OCI-LY1 (cell line): ENCODE measurements around the gene TRAPPC12.

Experiments
- H2AFZ ChIP-seq: fragments of 200-600 bp; sonication (generic), shearing (Covaris generic); 2 replicates; pipeline ENCODE4 v1.6.0; 2014; ENCODE audit warnings: antibody characterized with exemption, mild to moderate bottlenecking, low read length
- H3F3A ChIP-seq: fragments of 200-600 bp; sonication (generic), shearing (Covaris generic); 2 replicates; pipeline ENCODE4 v1.6.0; 2014; ENCODE audit warnings: mild to moderate bottlenecking, antibody characterized with exemption, low read length, moderate library complexity; ENCODE audit not compliant: insufficient read depth
- H3K27ac ChIP-seq: fragments of 200-600 bp; sonication (generic); 2 replicates; pipeline ENCODE4 v1.5.1; 2014; ENCODE audit warnings: low read length, mixed run types, mild to moderate bottlenecking, low read depth; ENCODE audit not compliant: poor library complexity, severe bottlenecking
- H3K27me3 ChIP-seq: fragments of 200-600 bp; sonication (generic); 2 replicates; pipeline ENCODE4 v1.6.0; 2014; ENCODE audit warnings: antibody characterized with exemption, mild to moderate bottlenecking, low read length, moderate library complexity; ENCODE audit not compliant: insufficient read depth
- H3K36me3 ChIP-seq: fragments of 200-600 bp; sonication (generic); 2 replicates; pipeline ENCODE4 v1.6.1; 2014; ENCODE audit warnings: mild to moderate bottlenecking, antibody characterized with exemption, low read length, moderate library complexity, mixed read lengths; ENCODE audit not compliant: insufficient read depth
- H3K4me1 ChIP-seq: fragments of 200-600 bp; sonication (generic); 2 replicates; pipeline ENCODE4 v1.5.1; 2014; ENCODE audit warnings: mild to moderate bottlenecking, low read length, moderate library complexity; ENCODE audit not compliant: insufficient read depth, severe bottlenecking
- H3K4me2 ChIP-seq: fragments of 200-600 bp; sonication (generic), shearing (Covaris generic); 2 replicates; pipeline ENCODE4 v1.6.1; 2014; ENCODE audit warnings: low read length
- H3K4me3 ChIP-seq: fragments of 200-600 bp; sonication (generic); 2 replicates; pipeline ENCODE4 v1.5.1; 2014; ENCODE audit warnings: low read length, low read depth, mild to moderate bottlenecking, mixed read lengths; ENCODE audit not compliant: poor library complexity, severe bottlenecking
- H3K79me2 ChIP-seq: fragments of 200-600 bp; shearing (Covaris generic); 2 replicates; pipeline ENCODE4 v1.6.1; 2016; ENCODE audit warnings: mixed run types, low read length, mixed read lengths; ENCODE audit not compliant: insufficient read depth
- H3K9ac ChIP-seq: fragments of 200-600 bp; sonication (generic), shearing (Covaris generic); 2 replicates; pipeline ENCODE4 v1.6.1; 2014; ENCODE audit warnings: mild to moderate bottlenecking, low read length, mixed read lengths
- H3K9me2 ChIP-seq: fragments of 200-600 bp; sonication (generic), shearing (Covaris generic); 2 replicates; pipeline ENCODE4 v1.6.1; 2014; ENCODE audit warnings: low read depth, mild to moderate bottlenecking, low read length, mixed read lengths
- H3K9me3 ChIP-seq: fragments of 200-600 bp; shearing (Covaris generic); 2 replicates; pipeline ENCODE4 v1.6.1; 2014; ENCODE audit warnings: low read length, mixed read lengths
- H4K20me1 ChIP-seq: fragments of 200-600 bp; sonication (generic), shearing (Covaris generic); 2 replicates; pipeline ENCODE4 v1.6.0; 2016; ENCODE audit warnings: mild to moderate bottlenecking, low read length; ENCODE audit not compliant: insufficient read depth
- EZH2 ChIP-seq: fragments of 200-600 bp; sonication (generic), shearing (Covaris generic); IDR thresholded peaks from 2 replicates; pipeline ENCODE4 v1.8.0; 2017; ENCODE audit warnings: borderline replicate concordance, mixed run types, mild to moderate bottlenecking, antibody characterized with exemption, low read length, moderate library complexity, mixed read lengths
- TF ChIP-seq, protein P1 (sequence below): fragments of 200-600 bp; sonication (generic), shearing (Covaris generic); IDR thresholded peaks from 2 replicates; pipeline ENCODE4 v1.5.1; 2017; ENCODE audit warnings: mild to moderate bottlenecking, antibody characterized with exemption, low read length, moderate library complexity, mixed read lengths

TRAPPC12 gene

DNA sequence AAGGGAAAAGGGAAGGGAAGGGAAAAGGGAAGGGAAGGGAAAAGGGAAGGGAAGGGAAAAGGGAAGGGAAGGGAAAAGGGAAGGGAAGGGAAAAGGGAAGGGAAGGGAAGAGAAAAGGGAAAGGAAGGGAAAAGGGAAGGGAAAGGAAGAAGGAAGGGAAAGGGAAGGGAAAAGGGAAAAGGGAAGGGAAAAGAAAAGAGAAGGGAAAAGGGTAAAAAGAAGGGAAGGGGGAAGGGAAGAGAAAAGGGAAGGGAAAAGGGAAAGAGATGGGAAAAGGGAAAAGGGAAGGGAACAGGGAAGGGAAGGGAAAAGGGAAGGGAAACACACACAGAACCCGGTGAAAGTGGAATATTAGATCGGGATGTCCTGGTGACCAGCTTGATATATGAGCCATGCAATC is 42.6 kb upstream of the TRAPPC12 start:
- H3K27ac ChIP-seq, result no peak overlapping the region
- H3K79me2 ChIP-seq, result no peaks in the 10 kb centered on the region
- H3K9me2 ChIP-seq, result no peaks in the 10 kb centered on the region
- no peaks in the 10 kb centered on the region for H3K4me1 ChIP-seq
- no peaks in the 10 kb centered on the region for H4K20me1 ChIP-seq
- no peak overlapping the region for H2AFZ ChIP-seq
- H3K36me3 ChIP-seq, result peaks cover 54% of the 10 kb centered on the region
- no peak overlapping the region for H3K4me2 ChIP-seq
- TF ChIP-seq, protein P1, sequence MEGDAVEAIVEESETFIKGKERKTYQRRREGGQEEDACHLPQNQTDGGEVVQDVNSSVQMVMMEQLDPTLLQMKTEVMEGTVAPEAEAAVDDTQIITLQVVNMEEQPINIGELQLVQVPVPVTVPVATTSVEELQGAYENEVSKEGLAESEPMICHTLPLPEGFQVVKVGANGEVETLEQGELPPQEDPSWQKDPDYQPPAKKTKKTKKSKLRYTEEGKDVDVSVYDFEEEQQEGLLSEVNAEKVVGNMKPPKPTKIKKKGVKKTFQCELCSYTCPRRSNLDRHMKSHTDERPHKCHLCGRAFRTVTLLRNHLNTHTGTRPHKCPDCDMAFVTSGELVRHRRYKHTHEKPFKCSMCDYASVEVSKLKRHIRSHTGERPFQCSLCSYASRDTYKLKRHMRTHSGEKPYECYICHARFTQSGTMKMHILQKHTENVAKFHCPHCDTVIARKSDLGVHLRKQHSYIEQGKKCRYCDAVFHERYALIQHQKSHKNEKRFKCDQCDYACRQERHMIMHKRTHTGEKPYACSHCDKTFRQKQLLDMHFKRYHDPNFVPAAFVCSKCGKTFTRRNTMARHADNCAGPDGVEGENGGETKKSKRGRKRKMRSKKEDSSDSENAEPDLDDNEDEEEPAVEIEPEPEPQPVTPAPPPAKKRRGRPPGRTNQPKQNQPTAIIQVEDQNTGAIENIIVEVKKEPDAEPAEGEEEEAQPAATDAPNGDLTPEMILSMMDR, result no peak
- no peak for TF ChIP-seq EZH2
- H3K27me3 ChIP-seq, result no peaks in the 10 kb centered on the region
- H3K9me3 ChIP-seq, result no peaks in the 10 kb centered on the region
- no peaks in the 10 kb centered on the region for H3F3A ChIP-seq
- no peak overlapping the region for H3K9ac ChIP-seq
- H3K4me3 ChIP-seq, result no peak overlapping the region

DNA sequence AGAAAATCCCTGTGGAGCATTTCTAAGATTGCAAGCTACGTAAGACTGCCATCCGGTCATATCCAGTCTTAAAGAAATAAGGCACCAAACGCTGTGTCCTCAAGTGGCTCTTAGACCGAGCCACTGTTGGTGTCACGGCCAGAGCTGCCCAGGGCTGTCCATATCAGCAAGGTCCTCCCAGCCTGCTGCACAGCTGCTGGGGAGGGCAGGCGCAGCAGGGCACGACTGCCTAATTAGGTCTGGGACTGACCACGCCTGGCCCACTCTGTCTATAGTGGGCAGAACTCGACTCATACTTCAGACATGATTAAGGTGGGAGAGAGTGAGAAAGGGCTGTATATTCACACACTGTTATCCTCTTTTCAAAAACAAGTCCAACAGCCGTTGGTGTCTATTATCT is 41.2 kb upstream of the TRAPPC12 start:
- H3K4me2 ChIP-seq, result no peak overlapping the region
- no peaks in the 10 kb centered on the region for H3K9me2 ChIP-seq
- H3K27me3 ChIP-seq, result no peaks in the 10 kb centered on the region
- TF ChIP-seq, protein P1, result no peak
- no peak for TF ChIP-seq EZH2
- H2AFZ ChIP-seq, result no peak overlapping the region
- H3K4me1 ChIP-seq, result no peaks in the 10 kb centered on the region
- H4K20me1 ChIP-seq, result no peaks in the 10 kb centered on the region
- H3F3A ChIP-seq, result no peaks in the 10 kb centered on the region
- H3K27ac ChIP-seq, result no peak overlapping the region
- H3K9me3 ChIP-seq, result no peaks in the 10 kb centered on the region
- H3K79me2 ChIP-seq, result no peaks in the 10 kb centered on the region
- no peak overlapping the region for H3K4me3 ChIP-seq
- H3K36me3 ChIP-seq, result peaks cover 40% of the 10 kb centered on the region
- no peak overlapping the region for H3K9ac ChIP-seq

DNA sequence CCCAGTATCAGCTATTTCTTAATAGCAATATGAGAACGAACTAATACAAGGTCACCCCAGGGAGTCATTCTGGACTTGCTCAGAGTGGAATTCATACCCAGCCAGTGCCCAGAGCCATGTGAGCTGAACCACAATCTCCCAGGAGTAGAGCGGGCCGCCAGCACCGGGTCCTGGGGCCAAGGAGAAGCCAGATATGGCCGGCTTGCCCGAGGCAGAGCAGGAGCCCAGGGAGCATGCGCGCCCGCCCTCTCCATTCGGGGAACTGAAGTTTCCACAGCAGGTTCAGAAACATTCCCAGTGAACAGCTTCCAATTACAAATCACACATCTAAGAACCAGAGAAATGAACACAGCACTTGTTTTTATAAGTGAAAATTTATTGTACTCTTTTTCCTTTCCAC is 39.4 kb upstream of the TRAPPC12 start:
- Histone ChIP-seq H3K27me3 (no peaks in the 10 kb centered on the region), H3K79me2 (no peaks in the 10 kb centered on the region), H3K4me1 (no peaks in the 10 kb centered on the region), H3K9ac (no peak overlapping the region), H3K4me2 (no peak overlapping the region), H3K27ac (no peak overlapping the region), H3K9me2 (no peaks in the 10 kb centered on the region), H3K4me3 (no peak overlapping the region), H3F3A (no peaks in the 10 kb centered on the region), H3K9me3 (no peaks in the 10 kb centered on the region), H2AFZ (no peak overlapping the region), H3K36me3 (peaks cover 23% of the 10 kb centered on the region), H4K20me1 (no peaks in the 10 kb centered on the region)
- no peak for TF ChIP-seq EZH2
- TF ChIP-seq, protein P1, result no peak
